ENCODE data around the gene MYH14. TPM values are rescaled to one million over a fixed set of nuclear protein-coding genes. Genes with fewer than 3 reads are reported as not detected.
A peak's percentile ranks its signal among the peaks of the same experiment; 100 is the strongest.

The MYH14 gene
- total RNA-seq, 1 donor from 2014 or later: 66.0 TPM

- ATAC-seq: no peak
Observed at GRCh38 chr19:50195224-50195623, 8.2 kb upstream of the MYH14 start.

- no peak for ATAC-seq
Observed at GRCh38 chr19:50196322-50196932, 7.0 kb upstream of the MYH14 start.

GRCh38 chr19:50197348-50197747 is 6.1 kb upstream of the MYH14 start:
- no peak for ATAC-seq

GRCh38 chr19:50198431-50199258 is 4.8 kb upstream of the MYH14 start:
- ATAC-seq: no peak

DNA sequence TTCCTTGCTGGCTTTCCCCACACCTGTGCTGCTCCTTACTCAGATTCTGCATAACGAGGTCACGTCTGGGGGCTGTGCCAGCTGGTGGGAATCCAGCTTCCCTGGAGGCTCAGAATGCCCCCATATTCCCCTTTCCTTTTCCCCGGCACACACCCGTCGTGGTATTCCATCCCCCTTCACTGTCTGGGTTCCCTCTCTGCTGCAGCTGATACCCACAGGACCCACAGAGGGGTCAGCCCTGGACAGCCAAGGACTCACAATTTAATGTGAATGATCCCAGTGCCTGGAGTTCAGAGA is 4.2 kb upstream of the MYH14 start:
- ATAC-seq: no peak

- ATAC-seq: no peak
Observed at GRCh38 chr19:50202386-50202785, 1.0 kb upstream of the MYH14 start.

DNA sequence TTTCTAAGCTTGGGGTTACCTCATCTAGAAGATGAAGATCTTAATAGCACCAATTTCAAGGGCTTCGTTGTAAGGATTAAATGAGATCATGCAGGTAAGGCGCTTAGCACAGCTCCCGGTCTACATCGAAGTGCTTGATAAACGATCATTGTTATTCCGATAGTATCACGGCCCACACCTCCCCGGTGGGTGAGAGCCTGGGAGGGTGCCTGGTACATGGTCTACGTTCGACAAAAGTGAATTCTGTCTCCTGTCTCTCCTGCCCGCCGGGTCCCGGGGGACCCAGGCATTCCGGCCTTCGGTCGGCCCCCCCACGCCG is 501 bp upstream of the MYH14 start:
- ATAC-seq: no peak

GRCh38 chr19:50204081-50204428 is 633 bp downstream of the MYH14 start:
- ATAC-seq: no peak

- ATAC-seq: peak; percentile 92
Observed at GRCh38 chr19:50204811-50205675, 1.6 kb downstream of the MYH14 start.

- ATAC-seq: peak; percentile 85
Observed at GRCh38 chr19:50205681-50206138, 2.3 kb downstream of the MYH14 start.

GRCh38 chr19:50206191-50206590 is 2.8 kb downstream of the MYH14 start:
- ATAC-seq: no peak

DNA sequence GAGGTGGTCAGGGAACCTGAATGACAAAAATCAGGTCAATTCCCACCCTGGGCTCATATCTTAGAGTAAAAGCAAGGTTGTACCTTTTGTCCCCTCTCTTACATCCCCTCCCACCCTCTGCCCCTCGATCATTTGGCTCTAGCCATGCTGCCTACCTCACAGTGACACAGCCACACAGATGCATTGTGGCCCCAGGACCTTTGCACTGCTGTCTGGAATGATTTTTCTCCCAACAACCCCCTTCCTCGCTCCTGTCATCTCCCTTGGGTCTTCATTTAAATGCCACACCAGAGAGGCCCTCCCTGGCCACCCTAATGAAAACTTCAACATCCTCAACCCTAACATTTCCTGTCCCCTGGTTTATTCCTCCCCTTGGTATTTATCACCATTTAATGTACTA is 4.3 kb downstream of the MYH14 start:
- no peak for ATAC-seq

DNA sequence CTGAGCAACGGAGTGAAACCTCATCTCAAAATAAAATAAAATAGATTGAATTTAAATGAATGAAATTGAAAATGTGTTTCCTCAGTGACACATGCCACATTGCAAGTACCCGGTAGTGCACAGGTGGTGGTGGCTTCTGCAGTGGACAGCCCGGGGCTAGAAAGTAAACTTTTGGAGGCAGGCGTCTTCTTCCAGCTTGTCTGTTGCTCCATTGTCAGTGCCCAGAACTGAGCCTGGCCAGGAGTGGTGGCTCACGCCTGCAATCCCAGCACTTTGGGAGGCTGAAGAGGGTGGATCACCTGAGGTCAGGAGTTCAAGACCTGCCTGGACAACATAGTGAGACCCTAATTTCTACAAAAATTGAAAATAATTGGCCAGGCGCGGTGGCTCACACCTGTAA is 5.7 kb downstream of the MYH14 start:
- ATAC-seq: no peak

DNA sequence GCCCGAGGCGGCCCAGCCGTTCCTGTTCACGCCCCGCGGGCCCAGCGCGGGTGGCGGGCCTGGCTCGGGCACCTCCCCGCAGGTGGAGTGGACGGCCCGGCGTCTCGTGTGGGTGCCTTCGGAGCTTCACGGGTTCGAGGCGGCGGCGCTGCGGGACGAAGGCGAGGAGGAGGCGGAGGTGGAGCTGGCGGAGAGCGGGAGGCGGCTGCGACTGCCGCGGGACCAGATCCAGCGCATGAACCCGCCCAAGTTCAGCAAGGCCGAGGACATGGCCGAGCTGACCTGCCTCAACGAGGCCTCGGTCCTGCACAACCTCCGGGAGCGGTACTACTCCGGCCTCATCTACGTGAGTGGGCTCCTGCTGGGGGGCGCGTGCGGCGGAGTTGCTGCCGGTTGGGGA is 7.0 kb downstream of the MYH14 start:
- no peak for ATAC-seq

DNA sequence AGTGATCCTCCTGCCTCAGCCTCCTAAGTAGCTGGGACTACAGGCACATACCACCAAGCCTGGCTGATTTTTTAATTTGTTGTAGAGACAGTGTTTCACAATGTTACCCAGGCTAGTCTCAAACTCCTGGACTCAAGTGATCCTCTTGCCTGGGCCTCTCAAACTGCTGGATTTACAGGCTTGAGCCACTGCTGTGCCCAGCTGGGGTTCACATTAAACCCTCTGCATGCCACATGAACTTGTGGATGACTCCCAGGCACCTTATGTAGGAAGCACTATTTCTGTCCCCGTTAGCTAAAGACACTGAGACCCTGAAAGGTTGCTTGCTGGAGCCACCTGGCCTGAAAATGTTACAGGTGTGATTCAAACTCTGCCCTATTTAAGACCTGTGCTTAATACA is 10.5 kb downstream of the MYH14 start:
- ATAC-seq: no peak

DNA sequence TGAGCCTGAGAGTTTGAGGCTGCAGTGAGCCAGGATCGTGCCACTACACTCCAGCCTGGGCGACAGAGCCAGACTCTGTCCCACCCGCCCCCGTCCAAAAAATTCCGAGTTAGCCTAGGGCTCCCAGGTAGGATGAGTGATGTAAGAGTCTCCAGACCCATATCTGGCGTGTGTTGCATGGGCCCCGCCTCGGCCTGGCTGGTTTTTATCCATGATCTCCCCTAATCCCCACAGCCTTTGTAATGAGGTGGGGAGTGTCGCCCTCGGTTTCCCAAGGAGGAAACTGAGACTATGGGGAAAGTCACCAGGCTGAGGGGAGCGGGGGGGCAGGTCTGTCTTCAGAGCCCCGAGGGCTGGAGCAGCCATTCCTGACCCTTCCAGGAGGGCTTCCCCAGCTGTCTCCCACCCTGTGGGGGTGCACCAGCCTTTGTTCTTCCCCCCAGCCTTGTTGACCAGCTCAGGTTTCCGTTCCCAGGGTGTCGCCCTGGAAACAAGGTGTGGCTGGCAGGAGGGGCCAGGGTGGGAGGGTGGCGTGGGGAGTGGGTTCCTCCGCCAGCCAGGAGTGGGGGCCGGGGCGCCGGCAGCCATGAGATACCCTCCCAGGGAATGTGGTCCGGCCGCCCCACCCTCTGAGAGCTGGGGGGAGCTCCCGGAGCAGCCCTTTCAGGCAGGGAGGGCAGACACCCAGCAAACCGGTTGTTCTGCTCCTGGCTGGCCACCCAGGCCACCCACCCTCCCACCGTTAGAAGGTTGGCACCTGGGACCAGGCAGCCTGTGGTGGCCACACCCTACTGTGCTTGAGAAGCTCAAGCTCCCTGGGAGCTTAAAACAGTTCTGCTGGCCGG is 11.5 kb downstream of the MYH14 start:
- ATAC-seq: peak; percentile 97

GRCh38 chr19:50215820-50216219 is 12.4 kb downstream of the MYH14 start:
- no peak for ATAC-seq

GRCh38 chr19:50221087-50221486 is 17.7 kb downstream of the MYH14 start:
- no peak for ATAC-seq

DNA sequence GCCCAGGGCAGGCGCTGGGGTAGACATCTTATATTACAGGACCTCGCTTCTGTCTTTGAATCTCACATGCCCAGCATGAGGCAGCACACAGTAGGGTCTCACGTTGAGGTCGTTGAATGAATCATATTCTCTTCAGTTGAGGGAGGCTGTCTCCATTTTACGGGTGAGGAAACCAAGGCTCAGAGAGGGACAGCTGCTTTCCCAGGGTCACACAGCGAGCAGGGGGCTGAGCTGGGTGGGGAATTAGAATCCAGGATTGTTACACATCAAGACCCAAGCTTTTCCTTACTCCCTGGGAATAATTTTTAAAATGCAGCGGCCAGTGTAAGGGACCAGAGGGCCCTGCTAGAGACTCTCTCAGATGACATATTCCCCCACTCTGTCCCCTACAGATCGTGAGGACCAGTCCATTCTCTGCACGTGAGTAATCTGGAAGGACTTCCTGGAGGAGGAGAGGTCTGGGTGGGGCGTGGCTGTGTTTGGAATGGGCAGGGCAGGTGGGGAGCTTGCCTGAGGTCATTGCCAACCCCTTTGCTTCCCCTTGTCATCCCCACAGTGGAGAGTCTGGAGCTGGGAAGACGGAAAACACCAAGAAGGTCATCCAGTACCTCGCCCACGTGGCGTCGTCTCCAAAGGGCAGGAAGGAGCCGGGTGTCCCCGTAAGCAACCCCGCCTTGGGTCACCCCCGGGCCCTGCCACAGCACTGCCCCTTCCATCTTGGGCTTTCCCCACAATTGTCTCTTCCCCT is 19.4 kb downstream of the MYH14 start:
- peak; percentile 17 for ATAC-seq

- no peak for ATAC-seq
Observed at GRCh38 chr19:50223439-50223716, 20.0 kb downstream of the MYH14 start.

- ATAC-seq: peak; percentile 22
Observed at GRCh38 chr19:50224986-50225747, 21.7 kb downstream of the MYH14 start.

DNA sequence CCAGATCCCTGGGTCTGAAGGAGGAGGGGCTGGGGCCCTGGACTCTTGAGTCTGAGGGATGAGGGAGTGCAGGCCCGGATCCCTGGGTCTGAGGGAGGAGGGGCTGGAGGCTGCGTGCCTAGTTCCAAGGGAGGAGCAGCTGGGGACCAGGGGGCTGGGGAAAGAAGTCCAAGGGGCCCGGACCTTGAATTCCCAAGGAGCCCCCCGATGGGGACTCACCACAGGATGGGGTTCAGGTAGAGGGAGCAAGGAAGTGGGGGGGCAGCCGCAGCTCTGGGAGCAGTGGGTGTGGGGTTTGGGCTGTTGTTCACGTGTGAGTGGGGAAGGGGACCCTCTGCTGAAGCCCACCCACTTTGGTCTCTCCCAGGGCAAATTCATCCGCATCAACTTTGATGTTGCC is 23.1 kb downstream of the MYH14 start:
- no peak for ATAC-seq
